D721Med (cell line): ENCODE measurements around the gene SCCPDH.

Experiments
- DNase-seq: peaks from one replicate; pipeline ENCODE4 v3.0.0; 2011; ENCODE audit warnings: low spot score; ENCODE audit not compliant: insufficient read length
- FAIRE-seq: peaks from 2 replicates; lab custom pipeline; 2011; peaks lifted over from hg19 to GRCh38; lab: Jason Lieb, UNC
- TF ChIP-seq, protein P1 (sequence below): IDR thresholded peaks from 2 replicates; pipeline ENCODE4 v1.5.1; 2012; ENCODE audit warnings: mild to moderate bottlenecking, control low read depth; ENCODE audit not compliant: insufficient read depth; ENCODE audit errors: missing control alignments

The SCCPDH gene

DNA sequence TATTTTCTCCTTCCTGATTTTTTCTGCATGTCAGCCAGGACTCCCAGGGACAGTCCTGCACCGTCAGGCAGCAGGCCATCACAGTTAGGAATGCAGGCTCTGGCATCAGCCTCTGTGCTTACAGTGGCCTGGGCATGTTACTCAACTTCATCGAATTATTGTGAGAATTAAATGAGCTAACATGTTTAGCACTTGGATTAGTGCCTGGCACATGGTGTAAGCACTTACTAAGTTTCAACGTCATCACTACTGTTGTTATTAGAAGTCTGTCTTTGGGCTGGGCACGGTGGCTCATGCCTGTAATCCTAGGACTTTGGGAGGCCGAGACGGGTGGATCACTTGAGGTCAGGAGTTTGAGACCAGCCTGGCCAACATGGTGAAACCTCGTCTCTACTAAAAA lies 45.1 kb downstream of the SCCPDH start:
- TF ChIP-seq, protein P1, sequence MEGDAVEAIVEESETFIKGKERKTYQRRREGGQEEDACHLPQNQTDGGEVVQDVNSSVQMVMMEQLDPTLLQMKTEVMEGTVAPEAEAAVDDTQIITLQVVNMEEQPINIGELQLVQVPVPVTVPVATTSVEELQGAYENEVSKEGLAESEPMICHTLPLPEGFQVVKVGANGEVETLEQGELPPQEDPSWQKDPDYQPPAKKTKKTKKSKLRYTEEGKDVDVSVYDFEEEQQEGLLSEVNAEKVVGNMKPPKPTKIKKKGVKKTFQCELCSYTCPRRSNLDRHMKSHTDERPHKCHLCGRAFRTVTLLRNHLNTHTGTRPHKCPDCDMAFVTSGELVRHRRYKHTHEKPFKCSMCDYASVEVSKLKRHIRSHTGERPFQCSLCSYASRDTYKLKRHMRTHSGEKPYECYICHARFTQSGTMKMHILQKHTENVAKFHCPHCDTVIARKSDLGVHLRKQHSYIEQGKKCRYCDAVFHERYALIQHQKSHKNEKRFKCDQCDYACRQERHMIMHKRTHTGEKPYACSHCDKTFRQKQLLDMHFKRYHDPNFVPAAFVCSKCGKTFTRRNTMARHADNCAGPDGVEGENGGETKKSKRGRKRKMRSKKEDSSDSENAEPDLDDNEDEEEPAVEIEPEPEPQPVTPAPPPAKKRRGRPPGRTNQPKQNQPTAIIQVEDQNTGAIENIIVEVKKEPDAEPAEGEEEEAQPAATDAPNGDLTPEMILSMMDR, result no peak
- DNase-seq, result no peak
- FAIRE-seq, result no peak

DNA sequence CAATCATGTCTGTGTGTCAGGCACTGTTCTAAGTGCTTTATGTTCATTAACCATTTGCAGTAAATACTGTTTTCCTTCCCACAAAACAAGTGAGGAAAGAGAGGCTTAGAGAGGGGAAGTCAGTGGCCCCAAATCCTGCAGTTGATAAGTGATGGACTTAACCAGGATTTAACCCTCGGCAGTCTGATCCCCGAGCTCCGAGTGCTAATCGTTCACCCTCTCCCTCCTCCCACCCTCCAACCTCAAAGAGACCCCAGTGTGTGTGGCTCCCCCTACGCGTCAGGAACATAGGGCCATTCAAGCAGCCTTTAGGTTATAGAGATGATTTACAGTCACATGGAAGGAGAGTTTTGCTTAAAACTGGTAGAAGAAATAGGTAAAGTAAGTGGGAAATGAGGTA lies 47.2 kb downstream of the SCCPDH start:
- DNase-seq, result no peak
- TF ChIP-seq, protein P1, result no peak
- peak; percentile 80 for FAIRE-seq

DNA sequence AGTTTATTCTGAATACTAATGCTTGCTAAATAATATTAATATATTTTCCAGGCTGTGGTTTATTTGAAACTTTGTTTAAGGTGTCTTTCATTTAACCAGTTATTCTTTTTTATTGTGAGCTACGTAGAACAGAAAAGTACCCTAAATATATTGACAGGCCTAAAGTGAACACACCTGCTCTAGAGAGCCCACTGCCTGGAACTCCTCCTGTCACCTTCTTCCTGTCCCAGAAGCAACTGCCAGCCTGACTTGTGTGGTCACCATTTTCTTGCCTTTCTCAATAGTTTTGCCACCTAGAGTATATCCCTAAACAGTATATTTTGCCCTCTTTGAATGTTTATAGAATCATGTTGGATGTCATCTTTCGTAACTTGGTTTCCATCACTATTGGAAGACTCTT lies 48.5 kb downstream of the SCCPDH start:
- TF ChIP-seq, protein P1, result no peak
- DNase-seq (no peak), FAIRE-seq (no peak)

DNA sequence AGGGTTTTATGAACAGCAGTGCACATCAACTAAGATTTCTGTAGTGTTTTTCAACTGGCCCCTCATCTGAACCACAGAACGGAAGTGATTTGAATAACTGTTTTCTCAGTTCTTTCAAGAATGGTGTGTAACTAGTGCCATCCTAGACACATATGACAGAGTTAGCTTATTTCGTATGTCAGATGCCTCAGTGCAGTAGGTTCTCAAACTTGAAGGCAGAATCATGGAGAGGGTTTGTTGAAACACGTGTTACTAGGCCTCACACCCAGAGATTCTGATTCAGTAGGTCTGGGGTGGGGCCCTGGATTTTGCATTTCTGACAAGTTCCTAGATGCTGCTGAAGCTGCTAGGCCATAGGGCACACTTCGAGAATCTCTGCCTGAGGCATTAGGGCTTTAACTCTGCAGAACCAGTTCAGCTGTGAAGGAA lies 49.0 kb downstream of the SCCPDH start:
- TF ChIP-seq, protein P1, result no peak
- DNase-seq (no peak), FAIRE-seq (no peak)

DNA sequence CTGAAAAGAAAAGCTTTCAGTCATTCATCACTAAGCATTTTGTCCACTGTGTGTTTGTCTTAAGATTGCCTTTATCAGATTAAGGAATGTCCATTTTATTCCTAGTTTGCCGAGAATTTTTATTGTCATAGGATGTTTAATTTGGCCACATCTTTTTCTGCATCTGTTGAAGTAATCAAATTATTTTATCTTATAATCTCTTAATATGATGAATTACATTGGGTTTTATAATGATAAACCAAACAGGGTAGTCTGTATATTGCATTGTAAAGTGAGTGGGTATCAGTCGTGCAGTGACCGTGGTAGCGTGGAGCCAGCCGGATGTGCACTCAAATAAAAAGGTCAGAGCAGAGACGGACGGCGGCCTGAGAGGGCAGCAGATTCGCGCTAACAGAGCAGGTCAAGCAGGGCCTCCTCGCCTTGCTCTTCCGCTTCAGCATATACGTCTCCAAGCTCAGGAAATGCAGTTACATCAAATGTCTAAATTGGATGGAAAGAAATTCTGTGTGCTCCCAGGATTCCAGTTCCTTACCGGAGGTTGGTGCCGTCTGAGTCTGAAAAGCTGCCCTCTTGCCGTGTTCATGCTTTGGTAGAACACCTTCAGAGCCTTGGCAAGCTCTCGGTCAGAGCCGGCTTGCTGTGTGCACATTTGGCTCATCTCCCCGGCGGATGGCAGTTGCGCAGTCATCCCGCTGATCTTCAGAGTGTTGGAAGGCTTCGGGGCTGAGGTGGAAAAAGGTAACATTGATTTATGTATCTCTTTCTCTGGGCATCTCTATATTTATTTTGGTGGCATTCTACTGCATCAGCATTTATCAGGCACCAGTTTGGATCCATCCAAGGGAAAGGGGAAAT lies 51.5 kb downstream of the SCCPDH start:
- FAIRE-seq, result no peak
- TF ChIP-seq, protein P1, result no peak
- DNase-seq, result no peak

DNA sequence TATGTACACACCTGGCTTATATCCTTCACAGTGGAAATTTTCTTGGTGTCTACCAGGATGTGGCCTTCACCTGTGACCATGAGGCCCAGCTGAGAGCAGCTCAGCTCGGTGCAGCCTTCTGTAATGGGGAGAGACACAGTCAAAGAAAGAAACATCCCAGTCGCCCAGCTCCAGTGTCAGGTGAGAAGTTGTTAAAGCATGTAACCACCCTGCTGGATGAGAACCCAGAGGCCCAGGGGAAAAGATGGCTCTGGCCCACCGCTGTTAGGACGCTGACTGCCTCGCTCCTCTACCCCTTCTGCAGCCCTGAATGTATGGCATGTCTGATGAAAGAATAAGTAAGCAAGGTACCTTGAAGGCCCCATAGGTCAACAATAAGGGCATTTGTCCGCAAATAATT lies 52.7 kb downstream of the SCCPDH start:
- TF ChIP-seq, protein P1, result no peak
- FAIRE-seq (no peak), DNase-seq (no peak)

DNA sequence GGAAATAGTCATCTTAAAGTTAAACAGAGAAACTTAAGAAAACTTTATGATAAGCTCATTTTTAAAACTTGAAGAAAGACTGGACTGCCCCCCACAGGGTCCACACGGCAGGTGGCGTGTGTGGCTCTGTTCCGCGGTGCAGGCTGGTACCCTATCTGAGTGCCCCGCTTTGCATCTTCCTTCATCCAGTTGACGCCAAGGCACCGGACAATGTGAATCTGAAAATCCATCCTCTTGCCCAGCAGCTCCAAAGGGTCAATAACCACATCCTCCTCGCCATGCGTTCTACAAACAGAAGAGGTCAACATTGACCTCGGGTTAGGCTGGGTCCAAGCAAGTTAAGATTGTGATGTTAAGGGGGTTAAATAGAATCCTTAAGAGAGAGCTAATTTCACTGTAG lies 54.5 kb downstream of the SCCPDH start:
- TF ChIP-seq, protein P1, result no peak
- DNase-seq, result no peak
- no peak for FAIRE-seq
